NCI-H2196 treated with DMSO at 0.1 percent for 48 hours (cell line): ENCODE data around the gene OASL.
"Not testable (repeated sequence)": the region's sequence is repeated elsewhere in the genome, so short reads cannot be mapped to it uniquely, and the experiment has no call there.

Source experiments
- DNase-seq: peaks from one replicate; lab custom pipeline; 2025; ENCODE audit not compliant: unreplicated experiment; lab: John Stamatoyannopoulos, UW

The OASL gene

DNA sequence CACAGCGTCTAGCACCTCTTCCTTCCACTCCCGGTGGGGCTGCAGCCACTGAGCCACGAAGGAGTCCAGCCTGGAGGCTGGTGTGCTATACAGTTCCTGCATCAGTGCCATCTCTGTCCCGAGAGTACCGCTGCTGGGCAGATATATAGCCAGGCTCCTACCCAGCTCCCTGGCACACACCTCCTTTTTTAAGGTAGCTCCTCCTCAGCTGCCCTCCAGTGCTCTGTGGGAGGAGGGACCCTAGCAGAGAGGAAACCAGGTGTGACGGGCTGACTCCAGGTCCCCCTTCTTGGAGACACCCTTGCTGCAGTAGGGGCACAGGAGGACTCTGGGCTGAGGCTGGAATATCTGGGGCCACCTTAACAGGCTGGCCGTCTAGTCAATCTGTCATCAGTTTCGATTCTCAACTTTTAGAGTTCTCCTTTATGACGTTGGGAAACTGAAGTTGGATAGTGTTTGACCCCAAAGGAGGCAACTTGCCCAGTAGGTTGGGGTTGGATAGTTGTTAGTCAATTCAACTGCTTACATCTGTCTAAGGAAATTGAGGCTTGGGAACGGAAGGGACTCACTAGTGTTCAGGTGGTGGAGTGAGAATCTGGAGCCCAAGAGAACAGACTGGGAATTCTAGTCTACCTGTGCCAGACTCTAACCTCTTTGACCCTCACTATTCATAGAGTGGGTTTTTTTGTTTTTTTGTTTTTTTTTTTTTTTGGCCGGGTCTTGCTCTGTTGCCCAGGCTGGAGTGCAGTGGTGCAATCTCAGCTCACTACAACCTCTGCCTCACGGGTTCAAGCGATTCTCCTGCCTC is at the start of gene OASL:
Gene OASL, minus strand, starts transcription at position 386 of the 808 bp plus-strand sequence. Its CDS starts 275 bp downstream, at position 111.
- DNase-seq, result no peak

DNA sequence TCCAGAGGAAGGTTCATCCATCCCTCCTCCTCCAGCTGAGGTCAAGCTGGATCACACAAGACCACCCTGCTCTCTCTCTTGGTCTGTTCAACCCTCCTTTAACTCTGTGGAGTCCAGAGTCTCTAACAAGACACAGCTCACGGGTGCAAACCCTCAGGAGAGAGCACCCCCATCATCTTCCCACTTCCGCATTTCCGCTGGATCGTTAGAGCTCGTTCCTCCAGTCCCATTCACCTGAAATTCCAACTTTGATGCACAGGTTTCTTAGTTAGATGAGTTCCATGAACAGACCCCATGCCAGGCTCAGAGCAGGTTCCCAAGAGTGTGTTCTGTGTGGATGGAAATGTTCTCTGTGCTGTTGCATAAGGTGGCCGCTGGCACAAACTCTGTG is 49.1 kb upstream of the OASL start:
- DNase-seq, result no peak

DNA sequence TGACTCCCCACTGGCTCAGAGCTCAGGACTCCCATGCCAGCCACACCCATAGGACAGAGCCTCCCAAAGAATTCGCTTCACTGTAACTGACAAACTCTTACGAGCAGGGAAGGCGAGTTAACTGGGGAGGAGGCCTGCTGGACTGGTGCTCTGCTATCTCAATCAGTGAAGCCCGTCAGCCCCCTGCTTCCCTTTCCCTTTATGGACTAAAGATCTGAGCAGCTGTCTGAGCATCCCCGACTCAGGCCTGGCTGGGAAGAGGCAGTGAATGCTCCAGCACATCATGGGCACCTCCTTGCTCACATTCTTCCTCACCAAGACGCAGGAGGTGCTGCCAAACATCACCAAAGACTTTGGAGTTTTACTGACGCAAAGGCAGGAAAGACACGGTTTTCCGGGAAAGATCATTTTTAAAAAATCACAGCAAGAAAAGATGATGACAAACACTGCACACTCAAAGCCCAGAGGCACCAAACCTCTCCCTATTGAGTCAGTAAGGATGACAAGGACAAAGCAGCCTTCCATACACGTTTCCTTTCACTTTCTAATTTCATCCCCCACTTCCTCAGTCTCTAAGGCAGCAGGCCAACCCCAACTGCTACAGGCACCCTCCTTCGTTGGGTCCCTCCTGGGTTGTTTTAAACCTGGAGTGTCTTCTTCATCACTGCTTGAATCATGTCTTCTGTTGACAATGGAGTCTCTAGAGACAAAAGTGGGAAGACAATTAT is 48.6 kb upstream of the OASL start:
- no peak for DNase-seq

GRCh38 chr12:121086781-121087295 is 47.8 kb upstream of the OASL start:
- no peak for DNase-seq

GRCh38 chr12:121085506-121086353 is 46.7 kb upstream of the OASL start:
- no peak for DNase-seq

GRCh38 chr12:121085069-121085468 is 46.0 kb upstream of the OASL start:
- DNase-seq, result no peak

DNA sequence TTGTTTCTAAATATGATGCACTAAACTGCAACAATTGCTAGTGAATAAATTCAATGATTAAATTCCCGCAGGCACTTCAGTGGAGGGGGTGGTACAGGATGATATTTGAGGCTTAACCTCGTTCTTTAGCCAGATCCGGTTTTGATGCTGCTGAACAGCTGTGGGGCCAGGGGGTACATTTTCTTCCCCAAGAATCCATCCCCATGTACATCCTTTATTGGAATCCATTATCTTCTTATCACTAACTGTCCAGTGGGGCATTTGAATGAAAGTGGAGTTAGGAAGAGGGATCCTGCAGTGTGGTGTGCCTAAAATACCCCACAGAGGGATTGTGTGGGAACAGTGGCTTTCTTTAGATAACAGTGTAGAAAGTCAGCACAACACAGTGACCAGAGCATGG is 45.2 kb upstream of the OASL start:
- no peak for DNase-seq

DNA sequence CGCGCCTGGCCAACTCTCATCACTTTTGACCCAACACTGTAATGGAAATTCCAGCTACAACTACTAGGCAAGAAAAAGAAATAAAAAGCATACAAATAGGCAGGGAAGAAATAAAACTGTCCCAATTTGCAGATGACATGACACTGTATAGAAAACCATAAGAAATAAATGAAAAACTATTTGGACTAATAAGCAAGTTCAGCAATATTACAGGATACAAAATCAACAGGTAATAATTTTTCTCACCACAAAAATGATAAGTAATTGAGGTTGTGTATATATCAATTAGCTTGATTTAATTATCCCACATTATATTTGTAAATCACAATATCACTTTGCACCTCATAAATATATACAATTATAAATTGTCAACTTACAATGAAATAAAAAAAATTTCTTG is 41.9 kb upstream of the OASL start:
- DNase-seq, result no peak

GRCh38 chr12:121079736-121080272 is 40.8 kb upstream of the OASL start:
- DNase-seq, result no peak

DNA sequence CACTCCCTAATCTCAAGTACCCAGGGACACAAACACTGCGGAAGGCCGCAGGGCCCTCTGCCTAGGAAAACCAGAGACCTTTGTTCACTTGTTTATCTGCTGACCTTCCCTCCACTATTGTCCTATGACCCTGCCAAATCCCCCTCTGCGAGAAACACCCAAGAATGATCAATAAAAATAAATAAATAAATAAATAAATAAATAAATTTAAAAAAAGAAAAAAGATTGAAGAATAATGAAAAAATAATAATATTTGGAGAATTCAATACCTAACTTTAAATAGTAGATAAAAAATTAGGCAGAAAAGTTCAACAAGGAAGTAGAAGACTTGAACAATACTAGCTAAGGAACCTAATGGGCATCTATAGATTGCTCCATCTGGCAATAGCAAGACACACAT is 38.4 kb upstream of the OASL start:
- not testable (repeated sequence) for DNase-seq

- DNase-seq, result not testable (repeated sequence)
Measured at GRCh38 chr12:121075911-121076310, 36.9 kb upstream of the OASL start.

GRCh38 chr12:121072147-121072546 is 33.1 kb upstream of the OASL start:
- DNase-seq, result no peak

DNA sequence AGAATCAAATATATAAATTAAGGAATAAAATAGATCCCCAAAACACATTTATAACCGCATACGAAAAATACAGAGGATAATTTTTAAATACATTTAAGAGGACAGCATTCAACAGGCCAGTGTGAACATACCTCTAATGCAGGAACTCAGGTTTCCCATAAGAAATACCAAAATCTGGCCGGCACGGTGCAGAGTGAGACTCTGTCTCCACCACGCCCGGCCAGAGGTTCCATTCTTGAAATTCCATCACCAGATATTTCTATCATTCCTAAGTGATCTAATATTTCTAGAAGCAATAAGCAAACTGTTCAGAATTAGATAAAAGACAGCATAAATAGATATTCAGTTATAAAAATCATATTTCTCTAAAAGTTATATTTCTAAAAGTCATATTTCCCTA is 30.2 kb upstream of the OASL start:
- no peak for DNase-seq

- DNase-seq, result no peak
Measured at GRCh38 chr12:121065345-121065744, 26.3 kb upstream of the OASL start.

- DNase-seq, result not testable (repeated sequence)
Measured at GRCh38 chr12:121064586-121064985, 25.5 kb upstream of the OASL start.

- no peak for DNase-seq
Measured at GRCh38 chr12:121064116-121064515, 25.1 kb upstream of the OASL start.

GRCh38 chr12:121062391-121063045 is 23.5 kb upstream of the OASL start:
- DNase-seq, result no peak

GRCh38 chr12:121061831-121062230 is 22.8 kb upstream of the OASL start:
- no peak for DNase-seq

GRCh38 chr12:121060149-121061001 is 21.3 kb upstream of the OASL start:
- DNase-seq, result no peak
